NCI-H2171 (cell line): ENCODE measurements around the gene GALNT18.
"Not testable (repeated sequence)": the region's sequence is repeated elsewhere in the genome, so short reads cannot be mapped to it uniquely, and the experiment has no call there.

Experiments used
- DNase-seq: peaks from one replicate; lab custom pipeline; 2025; lab: John Stamatoyannopoulos, UW

The GALNT18 gene

GRCh38 chr11:11382858-11383532, 238.8 kb downstream of the GALNT18 start:
- DNase-seq, result no peak

- DNase-seq, result no peak
These were observed 240.2 kb downstream of the GALNT18 start for GRCh38 chr11:11381471-11382105.

GRCh38 chr11:11380883-11381282, 240.9 kb downstream of the GALNT18 start:
- DNase-seq, result no peak

- DNase-seq, result no peak
These were observed 241.5 kb downstream of the GALNT18 start for GRCh38 chr11:11380340-11380739.

- no peak for DNase-seq
These were observed 242.1 kb downstream of the GALNT18 start for GRCh38 chr11:11379661-11380060.

GRCh38 chr11:11378184-11378940, 243.4 kb downstream of the GALNT18 start:
- no peak for DNase-seq

- DNase-seq, result no peak
These were observed 247.3 kb downstream of the GALNT18 start for GRCh38 chr11:11374358-11375148.

- DNase-seq, result no peak
These were observed 247.9 kb downstream of the GALNT18 start for GRCh38 chr11:11373934-11374333.

- DNase-seq, result no peak
These were observed 249.3 kb downstream of the GALNT18 start for GRCh38 chr11:11372461-11372860.

GRCh38 chr11:11370962-11371303, 250.9 kb downstream of the GALNT18 start:
- DNase-seq, result no peak

GRCh38 chr11:11370255-11370961, 251.4 kb downstream of the GALNT18 start:
- no peak for DNase-seq

GRCh38 chr11:11366793-11367192, 255.0 kb downstream of the GALNT18 start:
- DNase-seq, result no peak

GRCh38 chr11:11363674-11364073, 258.1 kb downstream of the GALNT18 start:
- DNase-seq, result no peak

GRCh38 chr11:11359611-11360010, 262.2 kb downstream of the GALNT18 start:
- DNase-seq, result no peak

- DNase-seq, result no peak
These were observed 265.0 kb downstream of the GALNT18 start for GRCh38 chr11:11356842-11357241.

- not testable (repeated sequence) for DNase-seq
These were observed 268.9 kb downstream of the GALNT18 start, which contains the start of gene CSNK2A3 for GRCh38 chr11:11352878-11353277. TSS of gene CSNK2A3 (minus strand) at chr11:11353250. CDS start at chr11:11353119, 131 bp downstream.

GRCh38 chr11:11351851-11352250, 270.0 kb downstream of the GALNT18 start:
- DNase-seq, result not testable (repeated sequence)

- no peak for DNase-seq
These were observed 270.7 kb downstream of the GALNT18 start for GRCh38 chr11:11351042-11351586.

- no peak for DNase-seq
These were observed 271.9 kb downstream of the GALNT18 start for GRCh38 chr11:11349870-11350337.

GRCh38 chr11:11349106-11349825, 272.5 kb downstream of the GALNT18 start:
- DNase-seq, result no peak
